WERI-Rb-1 (cell line): ENCODE data around the gene RAD51B.

Experiments used
- DNase-seq: peaks from one replicate; pipeline ENCODE4 v3.0.0-alpha.2; 2020
- H3K27ac ChIP-seq: fragments of 250-450 bp; sonication (Bioruptor Pico); 2 replicates; pipeline ENCODE4 v1.5.1; 2020; ENCODE audit warnings: mild to moderate bottlenecking, moderate library complexity
- H3K27me3 ChIP-seq: fragments of 250-450 bp; sonication (Bioruptor Pico); 2 replicates; pipeline ENCODE4 v1.5.1; 2021; ENCODE audit warnings: mild to moderate bottlenecking, low read depth, moderate library complexity; ENCODE audit not compliant: insufficient read depth, severe bottlenecking
- H3K36me3 ChIP-seq: fragments of 250-450 bp; sonication (Bioruptor Pico); 2 replicates; pipeline ENCODE4 v1.5.1; 2020; ENCODE audit warnings: mild to moderate bottlenecking, moderate library complexity
- H3K4me3 ChIP-seq: 2 replicates; pipeline ENCODE4 v1.5.1; 2011; ENCODE audit warnings: low read depth, mild to moderate bottlenecking, control low read depth, low read length
- H3K9me3 ChIP-seq: fragments of 250-450 bp; sonication (Bioruptor Pico); 2 replicates; pipeline ENCODE4 v1.5.1; 2021; ENCODE audit warnings: mild to moderate bottlenecking, moderate library complexity; ENCODE audit not compliant: severe bottlenecking
- TF ChIP-seq, protein P1 (sequence below): IDR thresholded peaks from 2 replicates; pipeline ENCODE4 v1.5.1; 2011; ENCODE audit warnings: low read depth, mild to moderate bottlenecking, control low read depth, inconsistent platforms, low read length

Gene RAD51B

DNA sequence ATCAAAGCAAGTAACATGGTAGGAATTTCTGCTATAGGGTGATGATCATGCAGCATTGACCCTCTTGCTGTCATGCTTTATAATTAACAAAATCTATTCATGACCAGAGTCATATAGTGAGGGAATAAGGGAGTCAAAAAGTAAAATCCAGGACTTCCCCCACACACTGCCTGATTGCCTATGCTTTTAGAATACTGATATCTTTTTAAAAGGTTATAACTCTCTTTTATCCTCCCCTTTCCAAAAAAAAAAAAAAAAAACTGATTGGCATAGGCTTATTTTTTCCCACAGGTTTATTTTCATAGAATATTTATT is 921.9 kb downstream of the RAD51B start:
- Histone ChIP-seq H3K9me3 (peaks cover 7% of the 10 kb centered on the region), H3K27me3 (no peaks in the 10 kb centered on the region), H3K36me3 (no peaks in the 10 kb centered on the region), H3K27ac (no peak overlapping the region), H3K4me3 (no peak overlapping the region)
- no peak for DNase-seq
- TF ChIP-seq, protein P1, sequence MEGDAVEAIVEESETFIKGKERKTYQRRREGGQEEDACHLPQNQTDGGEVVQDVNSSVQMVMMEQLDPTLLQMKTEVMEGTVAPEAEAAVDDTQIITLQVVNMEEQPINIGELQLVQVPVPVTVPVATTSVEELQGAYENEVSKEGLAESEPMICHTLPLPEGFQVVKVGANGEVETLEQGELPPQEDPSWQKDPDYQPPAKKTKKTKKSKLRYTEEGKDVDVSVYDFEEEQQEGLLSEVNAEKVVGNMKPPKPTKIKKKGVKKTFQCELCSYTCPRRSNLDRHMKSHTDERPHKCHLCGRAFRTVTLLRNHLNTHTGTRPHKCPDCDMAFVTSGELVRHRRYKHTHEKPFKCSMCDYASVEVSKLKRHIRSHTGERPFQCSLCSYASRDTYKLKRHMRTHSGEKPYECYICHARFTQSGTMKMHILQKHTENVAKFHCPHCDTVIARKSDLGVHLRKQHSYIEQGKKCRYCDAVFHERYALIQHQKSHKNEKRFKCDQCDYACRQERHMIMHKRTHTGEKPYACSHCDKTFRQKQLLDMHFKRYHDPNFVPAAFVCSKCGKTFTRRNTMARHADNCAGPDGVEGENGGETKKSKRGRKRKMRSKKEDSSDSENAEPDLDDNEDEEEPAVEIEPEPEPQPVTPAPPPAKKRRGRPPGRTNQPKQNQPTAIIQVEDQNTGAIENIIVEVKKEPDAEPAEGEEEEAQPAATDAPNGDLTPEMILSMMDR: no peak

DNA sequence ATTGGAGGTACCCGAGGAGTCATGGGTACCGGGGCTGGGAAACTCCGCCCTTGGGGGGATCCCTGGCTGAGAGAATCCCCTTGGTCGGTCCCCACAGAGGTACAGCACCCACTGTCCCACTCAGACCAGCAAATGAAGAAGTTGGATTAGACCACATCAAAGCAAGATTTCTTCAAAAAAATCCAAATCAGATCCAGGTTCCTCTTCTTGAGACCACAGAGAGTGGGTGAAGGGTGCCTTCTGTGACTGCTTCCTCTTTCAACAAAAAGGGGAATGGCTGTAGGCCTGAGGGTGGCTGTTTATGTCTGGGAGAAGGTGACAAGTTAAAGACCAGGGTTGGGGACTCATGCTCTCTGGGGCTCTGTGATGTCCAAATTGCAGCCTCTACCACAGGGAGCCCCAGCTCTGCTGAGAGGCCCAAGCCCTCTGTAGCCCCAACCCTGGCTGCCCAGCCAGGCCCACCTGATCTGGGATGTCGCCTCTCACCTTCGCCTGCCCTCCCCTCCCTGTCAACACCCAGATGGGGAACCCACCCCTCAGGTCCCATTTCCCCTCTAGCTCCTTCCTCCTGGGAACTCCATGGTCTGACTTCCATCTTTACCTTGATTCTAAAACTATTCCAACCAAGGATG is 922.4 kb downstream of the RAD51B start:
- TF ChIP-seq, protein P1: no peak
- H3K9me3 ChIP-seq: peaks cover 7% of the 10 kb centered on the region
- DNase-seq: no peak
- H3K27me3 ChIP-seq: no peaks in the 10 kb centered on the region
- no peak overlapping the region for H3K4me3 ChIP-seq
- H3K36me3 ChIP-seq: no peaks in the 10 kb centered on the region
- H3K27ac ChIP-seq: no peak overlapping the region

DNA sequence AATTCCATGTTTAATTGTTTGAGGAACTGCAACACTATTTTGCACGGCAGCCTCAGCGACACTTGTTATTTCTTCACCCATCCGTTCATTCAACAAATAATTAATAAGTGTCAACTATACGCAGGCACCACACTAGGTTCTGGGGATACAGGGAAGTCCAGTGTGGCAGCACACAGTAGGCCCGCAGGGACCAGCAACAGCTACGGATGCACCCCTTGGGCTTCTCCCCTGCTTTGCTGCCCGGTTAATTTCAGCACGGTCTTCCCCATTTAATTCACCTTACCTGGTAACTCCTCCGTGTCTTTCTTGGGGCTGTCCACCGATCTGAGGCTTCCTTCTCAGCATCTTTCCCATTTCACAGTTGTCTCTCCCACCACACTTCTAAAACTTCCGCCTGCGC is 925.0 kb downstream of the RAD51B start:
- no peaks in the 10 kb centered on the region for H3K27me3 ChIP-seq
- no peaks in the 10 kb centered on the region for H3K36me3 ChIP-seq
- peak overlapping the region; percentile 53 for H3K27ac ChIP-seq
- peaks cover 7% of the 10 kb centered on the region for H3K9me3 ChIP-seq
- peak overlapping the region; percentile 22 for H3K4me3 ChIP-seq
- no peak for DNase-seq
- TF ChIP-seq, protein P1: no peak

DNA sequence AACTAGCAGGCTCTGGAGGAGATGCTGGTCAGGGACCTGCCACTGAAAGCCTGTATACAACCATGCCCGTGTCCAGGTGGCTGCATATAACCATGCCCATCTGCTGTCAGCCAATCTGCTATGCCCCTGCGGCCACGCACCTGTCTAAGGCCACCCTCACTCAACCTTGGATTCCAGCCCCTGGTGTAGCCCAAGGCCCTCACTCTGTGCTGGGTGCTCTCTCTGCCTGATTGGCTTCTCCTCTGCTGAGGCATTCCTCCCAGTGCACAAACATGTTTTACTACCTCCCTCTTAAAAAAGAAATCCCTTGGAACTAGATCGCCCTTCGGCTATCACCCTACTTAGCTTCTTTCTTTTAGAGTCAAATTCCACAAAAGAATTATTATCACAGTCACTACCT is 927.8 kb downstream of the RAD51B start:
- H3K4me3 ChIP-seq: no peak overlapping the region
- DNase-seq: no peak
- H3K36me3 ChIP-seq: no peaks in the 10 kb centered on the region
- TF ChIP-seq, protein P1: no peak
- H3K27me3 ChIP-seq: no peaks in the 10 kb centered on the region
- no peak overlapping the region for H3K27ac ChIP-seq
- no peaks in the 10 kb centered on the region for H3K9me3 ChIP-seq

DNA sequence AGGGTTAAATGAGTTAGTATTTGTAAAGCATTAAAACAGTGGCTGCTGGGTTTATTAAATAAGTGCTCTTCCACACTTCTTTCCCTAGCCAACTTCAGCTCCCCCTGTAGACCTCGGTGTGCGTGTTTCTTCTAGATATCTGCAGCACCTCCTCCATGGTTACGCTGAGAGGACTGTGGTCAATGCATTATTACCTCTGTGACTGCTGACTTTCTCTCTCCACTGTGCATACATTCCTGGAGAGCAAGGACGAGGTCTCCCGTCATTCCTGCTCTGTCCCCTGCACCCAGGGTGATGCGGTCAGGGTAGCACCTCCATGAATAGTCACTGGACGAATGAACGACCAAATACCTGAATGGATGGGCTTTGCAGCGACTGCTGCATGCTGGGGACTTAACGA is 928.7 kb downstream of the RAD51B start:
- TF ChIP-seq, protein P1: no peak
- H3K36me3 ChIP-seq: no peaks in the 10 kb centered on the region
- H3K27me3 ChIP-seq: no peaks in the 10 kb centered on the region
- H3K27ac ChIP-seq: peak overlapping the region; percentile 90
- DNase-seq: no peak
- H3K4me3 ChIP-seq: no peak overlapping the region
- H3K9me3 ChIP-seq: no peaks in the 10 kb centered on the region

DNA sequence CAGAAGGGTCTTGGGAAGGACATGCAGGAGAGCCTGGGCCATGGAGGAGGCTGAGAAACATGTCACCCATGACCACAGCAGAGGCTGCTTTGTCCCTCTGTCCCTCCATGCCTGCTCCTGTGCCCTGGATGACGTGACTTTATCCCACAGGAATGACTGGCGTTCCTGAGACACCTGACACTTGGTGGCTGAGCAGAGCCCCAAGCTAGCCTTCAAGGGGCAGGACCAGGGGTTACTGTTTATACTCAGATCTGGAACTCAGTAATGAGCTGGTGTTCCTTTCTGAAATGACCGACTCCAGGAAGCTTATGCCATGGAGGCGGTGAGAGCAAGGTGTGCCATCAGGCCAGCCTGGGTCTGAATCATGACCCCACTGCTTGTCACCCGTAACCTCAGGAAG is 929.1 kb downstream of the RAD51B start:
- no peaks in the 10 kb centered on the region for H3K27me3 ChIP-seq
- H3K36me3 ChIP-seq: no peaks in the 10 kb centered on the region
- H3K27ac ChIP-seq: peak overlapping the region; percentile 90
- H3K4me3 ChIP-seq: no peak overlapping the region
- no peak for DNase-seq
- no peaks in the 10 kb centered on the region for H3K9me3 ChIP-seq
- TF ChIP-seq, protein P1: no peak
